IMR-90 (cell line): ENCODE results near the gene DOK3. TPM values are rescaled to one million over a fixed set of nuclear protein-coding genes. Genes with fewer than 3 reads are reported as not detected.

Source experiments
- ATAC-seq: fragments of 200-7000 bp; cut with Tn5 transposase; 2 replicates; pipeline ENCODE4 v1.9.1; 2020; ENCODE audit warnings: low read depth, mild to moderate bottlenecking, moderate library complexity
- BruUV-seq: library from RNA; stranded (reverse); fragments of 400-500 nt; replicated peaks from 2 replicates; lab custom pipeline; 2021; lab: Mats Ljungman, UMichigan
- CTCF ChIA-PET: fragments of 300-600 bp; formaldehyde crosslinking; extraction: SDS; loops from one replicate; lab custom pipeline; 2021; ENCODE audit warnings: antibody characterized with exemption; lab: Yijun Ruan, JAX
- POLR2A ChIA-PET: fragments of 300-600 bp; sonication (Branson Sonifier 250); formaldehyde crosslinking; loops from one replicate; lab custom pipeline; 2022; ENCODE audit warnings: antibody characterized with exemption; ENCODE audit not compliant: unreplicated experiment; lab: Charles Lee
- DNase-seq: peaks from one replicate; pipeline ENCODE4 v3.0.0; 2013
- H2AFZ ChIP-seq: replicated peaks from 2 replicates; pipeline ENCODE3; 2013; ENCODE audit warnings: low read length, mild to moderate bottlenecking; ENCODE audit not compliant: poor library complexity
- H2AK5ac ChIP-seq: 2 replicates; pipeline ENCODE4 v1.6.1; 2013; ENCODE audit warnings: low read depth, low read length, inconsistent platforms
- H2AK9ac ChIP-seq: replicated peaks from 2 replicates; pipeline ENCODE3; 2013; ENCODE audit warnings: mild to moderate bottlenecking, low read depth, low read length, moderate library complexity; ENCODE audit not compliant: poor library complexity
- H2BK120ac ChIP-seq: 2 replicates; pipeline ENCODE4 v1.6.1; 2013; ENCODE audit warnings: low read depth, low read length, inconsistent platforms
- H2BK15ac ChIP-seq: 3 replicates; pipeline ENCODE4 v1.6.1; 2013; ENCODE audit warnings: low read depth, low read length, inconsistent platforms
- H2BK20ac ChIP-seq: 2 replicates; pipeline ENCODE4 v1.6.1; 2013; ENCODE audit warnings: low read depth, mild to moderate bottlenecking, inconsistent platforms, low read length, moderate library complexity
- H2BK5ac ChIP-seq: 2 replicates; pipeline ENCODE4 v1.6.1; 2013; ENCODE audit warnings: mild to moderate bottlenecking, low read depth, low read length, inconsistent platforms; ENCODE audit not compliant: poor library complexity, severe bottlenecking
- H3K14ac ChIP-seq: replicated peaks from 2 replicates; pipeline ENCODE4 v1.6.1; 2013; ENCODE audit warnings: low read depth, low read length, inconsistent platforms
- H3K18ac ChIP-seq: 2 replicates; pipeline ENCODE4 v1.6.1; 2013; ENCODE audit warnings: low read depth, low read length, control low read depth
- H3K23ac ChIP-seq: 2 replicates; pipeline ENCODE4 v1.6.1; 2013; ENCODE audit warnings: low read depth, low read length, inconsistent platforms
- H3K27ac ChIP-seq: 2 replicates; pipeline ENCODE4 v1.5.1; 2013; ENCODE audit warnings: mild to moderate bottlenecking, control low read depth, low read length; ENCODE audit not compliant: insufficient read depth
- H3K27me3 ChIP-seq: 2 replicates; pipeline ENCODE4 v1.6.1; 2013; ENCODE audit warnings: low read length; ENCODE audit not compliant: control insufficient read depth, insufficient read depth
- H3K36me3 ChIP-seq: 2 replicates; pipeline ENCODE4 v1.6.1; 2013; ENCODE audit warnings: low read length, mixed read lengths; ENCODE audit not compliant: control insufficient read depth, insufficient read depth
- H3K4ac ChIP-seq: 2 replicates; pipeline ENCODE4 v1.6.1; 2013; ENCODE audit warnings: low read depth, low read length, inconsistent platforms
- H3K4me1 ChIP-seq: 2 replicates; pipeline ENCODE4 v1.6.1; 2013; ENCODE audit warnings: low read length, mixed read lengths; ENCODE audit not compliant: control insufficient read depth, insufficient read depth
- H3K4me2 ChIP-seq: 2 replicates; pipeline ENCODE4 v1.6.1; 2013; ENCODE audit warnings: low read depth, mild to moderate bottlenecking, control low read depth, low read length, moderate library complexity
- H3K4me3 ChIP-seq: 2 replicates; pipeline ENCODE4 v1.5.1; 2013; ENCODE audit warnings: low read depth, mild to moderate bottlenecking, control low read depth, low read length, moderate library complexity; ENCODE audit not compliant: insufficient read depth
- H3K56ac ChIP-seq: 2 replicates; pipeline ENCODE4 v1.6.1; 2013; ENCODE audit warnings: low read length, inconsistent platforms; ENCODE audit not compliant: insufficient read depth; ENCODE audit errors: extremely low read depth
- H3K79me1 ChIP-seq, 2 experiments: 2 replicates each; pipeline ENCODE4 v1.6.1; 2013; ENCODE audit warnings: low read length in 2 of 2, inconsistent platforms in 1 of 2, low read depth in 1 of 2
- H3K9ac ChIP-seq: 2 replicates; pipeline ENCODE4 v1.6.1; 2013; ENCODE audit warnings: low read depth, low read length, control low read depth
- H3K9me1 ChIP-seq: 2 replicates; pipeline ENCODE4 v1.6.1; 2013; ENCODE audit warnings: low read length, inconsistent platforms; ENCODE audit not compliant: insufficient read depth
- H3K9me3 ChIP-seq: 2 replicates; pipeline ENCODE4 v1.6.1; 2013; ENCODE audit warnings: low read length; ENCODE audit not compliant: control insufficient read depth, insufficient read depth
- H4K20me1 ChIP-seq: 2 replicates; pipeline ENCODE4 v1.6.1; 2013; ENCODE audit warnings: low read length, inconsistent platforms; ENCODE audit not compliant: insufficient read depth
- H4K5ac ChIP-seq: 2 replicates; pipeline ENCODE4 v1.6.1; 2013; ENCODE audit warnings: mild to moderate bottlenecking, low read depth, low read length, control low read depth
- H4K8ac ChIP-seq, 2 experiments: 2 replicates each; pipeline ENCODE4 v1.6.1; 2013; ENCODE audit warnings: low read depth in 2 of 2, low read length in 2 of 2, control low read depth in 1 of 2, inconsistent platforms in 1 of 2
- H4K91ac ChIP-seq: 2 replicates; pipeline ENCODE4 v1.6.1; 2013; ENCODE audit warnings: low read depth, low read length, inconsistent platforms; ENCODE audit not compliant: insufficient read depth
- CHD1 ChIP-seq: IDR thresholded peaks from 2 replicates; pipeline ENCODE4 v1.6.1; 2012; ENCODE audit warnings: low read depth, low read length, improper control_type of control experiment
- WGBS, 2 experiments: methylation state at CpG; one replicate each; pipeline versions ENCODE4 v1.1.5 to v1.1.7; 2013; ENCODE audit warnings: missing lambda C conversion rate in 2 of 2; ENCODE audit not compliant: insufficient read length in 1 of 2; ENCODE audit errors: extremely low coverage in 2 of 2; 5-methylcytosine and 5-hydroxymethylcytosine counted together
- dilution Hi-C: fragments of 300-500 bp; cut with HindIII; formaldehyde crosslinking; loops from one replicate; pipeline ENCODE4 v1.14.3; 2018; ENCODE audit warnings: low sequenced_read_pairs; ENCODE audit not compliant: unreplicated experiment
- in situ Hi-C: fragments of 300-500 bp; cut with MboI; formaldehyde crosslinking; loops from 3 replicates; pipeline ENCODE4 v1.14.3; 2019; ENCODE audit warnings: low sequenced_read_pairs, inconsistent platforms, mixed read lengths
- intact Hi-C: fragments of 100-400 bp; cut with micrococcal nuclease; formaldehyde crosslinking; loops from 2 replicates; pipeline ENCODE4 v1.10.0; 2022
- polyA plus RNA-seq, 3 experiments: library from polyadenylated mRNA; depleted of rRNA; stranded (reverse); fragments of >200 nt; gene quantifications; 2 replicates each; pipeline ENCODE4 v1.2.3, GENCODE V29; 2012; ENCODE audit warnings: low replicate concordance in 1 of 3
- total RNA-seq: library from RNA; depleted of rRNA; stranded (reverse); fragments of >200 nt; gene quantifications from 2 replicates; pipeline ENCODE4 v1.2.3, GENCODE V29; 2012

The DOK3 gene
- total and polyA plus RNA-seq, 2 of the 4 experiments (the other 2 are of a cell fraction) = 0.54 to 3.9 TPM

GRCh38 chr5:177491983-177492746 lies 17.5 kb downstream of the DOK3 start:
- peaks cover 25% of the 10 kb centered on the region for H3K4me1 ChIP-seq

More at GRCh38 chr5:177491983-177492746, 17.5 kb downstream of the DOK3 start:
- Histone ChIP-seq H3K18ac (no peak overlapping the region), H2BK20ac (no peak overlapping the region), H3K9ac (no peak overlapping the region), H3K4ac (no peak overlapping the region), H2AFZ (no peak overlapping the region), H2AK9ac (peak overlapping the region; percentile 24), H2BK120ac (no peak overlapping the region), H3K56ac (no peak overlapping the region), H3K4me3 (no peak overlapping the region), H3K4me2 (no peak overlapping the region), H2BK5ac (no peak overlapping the region), H3K36me3 (peaks cover 79% of the 10 kb centered on the region), H2AK5ac (no peak overlapping the region), H3K9me3 (no peaks in the 10 kb centered on the region), H3K27ac (no peak overlapping the region), H3K9me1 (peaks cover 8% of the 10 kb centered on the region), H3K27me3 (no peaks in the 10 kb centered on the region), H3K79me1 (peaks cover 34 to 80% of the 10 kb centered on the region in 2 experiments), H3K14ac (no peak overlapping the region), H2BK15ac (no peak overlapping the region), H4K5ac (no peak overlapping the region), H4K8ac (no peak overlapping the region), H3K23ac (no peak overlapping the region), H4K91ac (no peak overlapping the region), H4K20me1 (peaks cover 96% of the 10 kb centered on the region)
- TF ChIP-seq CHD1 = no peak
- 92% methylated on average over 44 of the region's 54 CpGs; no CpG with 5 or more reads in 1 of the 2 experiments for WGBS, 2 experiments
- intact Hi-C loops (no loop called here), in situ Hi-C loops (no loop called here), dilution Hi-C loops (no loop called here)
- CTCF ChIA-PET = no interaction called here
- ATAC-seq (no peak), DNase-seq (no peak)
- POLR2A ChIA-PET = interaction anchor here (0.6 to 0.8 kb wide), 2 partner anchors 15 to 38 kb away, joined by 3 read pairs; no protein-coding TSS in a partner anchor
- no TSS peak for BruUV-seq
